ENCODE data around the gene GAS2L3.
"Not testable (repeated sequence)": the region's sequence is repeated elsewhere in the genome, so short reads cannot be mapped to it uniquely, and the experiment has no call there.

The GAS2L3 gene

DNA sequence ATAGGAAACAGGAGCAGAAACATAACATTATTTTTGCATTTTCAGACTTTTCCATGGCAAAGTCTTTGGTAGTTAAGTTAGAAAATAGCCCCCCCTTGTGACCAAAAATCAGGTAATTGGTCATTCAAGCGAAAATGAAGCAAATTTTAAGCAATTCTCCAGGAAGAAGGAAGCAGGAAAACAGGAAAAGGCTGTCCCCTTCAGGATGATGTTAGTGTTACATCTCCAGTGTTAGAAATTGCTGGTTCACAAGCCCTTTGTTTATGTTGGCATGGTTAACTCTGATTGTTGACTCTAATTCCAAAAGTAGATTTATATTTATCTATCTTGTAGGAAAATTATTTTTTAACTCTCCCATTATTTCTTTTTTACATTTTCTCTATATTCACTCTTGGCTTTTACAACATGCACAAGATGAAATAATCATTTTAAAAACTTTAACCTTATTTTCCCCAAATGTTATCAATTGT, 18.8 kb upstream of the GAS2L3 start:
- Histone ChIP-seq H3K4me3 (ENCODE audit: low read length) (no peak overlapping the region), H3K4me1 (ENCODE audit: control insufficient read depth, insufficient read depth, low read length) (no peaks in the 10 kb centered on the region), H3K9me3 (ENCODE audit: control insufficient read depth, insufficient read depth, low read length) (no peaks in the 10 kb centered on the region), H3K27me3 (ENCODE audit: control insufficient read depth, insufficient read depth, low read length) (no peaks in the 10 kb centered on the region), H3K27ac (ENCODE audit: low read length) (no peak overlapping the region), H3K36me3 (ENCODE audit: control insufficient read depth, insufficient read depth, low read length) (no peaks in the 10 kb centered on the region)
- peak; percentile 78 for DNase-seq (ENCODE audit: low read depth, low spot score)
- no CpG with 5 or more reads among the region's 1 CpG for WGBS (ENCODE audit: insufficient coverage, insufficient read length)

DNA sequence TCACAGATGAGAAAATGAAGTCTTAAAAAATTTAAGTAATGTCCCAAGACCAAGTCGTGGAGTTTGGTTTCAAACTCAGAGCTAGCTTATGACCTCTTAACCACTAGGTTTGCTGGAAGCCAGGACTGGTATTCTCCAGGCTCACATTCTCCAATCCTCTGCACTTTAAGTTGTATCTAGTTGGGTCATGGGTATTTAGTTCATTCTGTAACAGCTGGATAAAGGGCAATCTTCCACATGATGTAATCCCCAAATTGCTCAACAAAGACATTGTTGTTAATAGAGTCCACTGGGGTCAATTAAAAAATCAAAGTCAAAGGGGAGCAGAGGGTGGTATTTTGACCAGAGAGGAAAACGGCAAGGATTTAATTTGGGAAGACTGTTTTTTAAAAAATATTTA, 17.8 kb upstream of the GAS2L3 start:
- Histone ChIP-seq H3K27ac (ENCODE audit: low read length) (no peak overlapping the region), H3K4me3 (ENCODE audit: low read length) (no peak overlapping the region), H3K27me3 (ENCODE audit: control insufficient read depth, insufficient read depth, low read length) (no peaks in the 10 kb centered on the region), H3K4me1 (ENCODE audit: control insufficient read depth, insufficient read depth, low read length) (no peaks in the 10 kb centered on the region), H3K36me3 (ENCODE audit: control insufficient read depth, insufficient read depth, low read length) (no peaks in the 10 kb centered on the region), H3K9me3 (ENCODE audit: control insufficient read depth, insufficient read depth, low read length) (no peaks in the 10 kb centered on the region)
- no CpG with 5 or more reads among the region's 2 CpGs for WGBS (ENCODE audit: insufficient coverage, insufficient read length)
- no peak for DNase-seq (ENCODE audit: low read depth, low spot score)

DNA sequence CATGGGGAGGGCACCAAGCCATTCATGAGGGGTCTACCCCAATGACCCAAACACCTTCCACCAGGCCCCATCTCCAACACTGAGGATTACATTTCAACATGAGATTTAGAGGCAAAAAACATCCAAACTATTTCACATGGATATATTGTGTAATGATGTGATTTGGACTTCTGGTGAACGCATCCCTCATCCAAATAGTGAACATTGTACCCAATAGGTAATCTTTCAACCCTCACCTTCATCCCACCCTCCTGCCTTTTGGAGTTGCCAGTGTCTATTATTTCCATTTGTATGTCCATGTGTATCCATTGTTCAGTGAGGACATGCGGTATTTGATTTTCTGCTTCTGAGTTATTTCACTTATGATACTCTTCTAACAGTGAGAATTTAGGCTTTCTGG, 16.1 kb upstream of the GAS2L3 start:
- DNase-seq (ENCODE audit: low read depth, low spot score) = no peak
- WGBS (ENCODE audit: insufficient coverage, insufficient read length) = no CpG with 5 or more reads among the region's 2 CpGs
- Histone ChIP-seq H3K4me1 (ENCODE audit: control insufficient read depth, insufficient read depth, low read length) (no peaks in the 10 kb centered on the region), H3K27me3 (ENCODE audit: control insufficient read depth, insufficient read depth, low read length) (no peaks in the 10 kb centered on the region), H3K4me3 (ENCODE audit: low read length) (no peak overlapping the region), H3K27ac (ENCODE audit: low read length) (no peak overlapping the region), H3K9me3 (ENCODE audit: control insufficient read depth, insufficient read depth, low read length) (no peaks in the 10 kb centered on the region), H3K36me3 (ENCODE audit: control insufficient read depth, insufficient read depth, low read length) (no peaks in the 10 kb centered on the region)

DNA sequence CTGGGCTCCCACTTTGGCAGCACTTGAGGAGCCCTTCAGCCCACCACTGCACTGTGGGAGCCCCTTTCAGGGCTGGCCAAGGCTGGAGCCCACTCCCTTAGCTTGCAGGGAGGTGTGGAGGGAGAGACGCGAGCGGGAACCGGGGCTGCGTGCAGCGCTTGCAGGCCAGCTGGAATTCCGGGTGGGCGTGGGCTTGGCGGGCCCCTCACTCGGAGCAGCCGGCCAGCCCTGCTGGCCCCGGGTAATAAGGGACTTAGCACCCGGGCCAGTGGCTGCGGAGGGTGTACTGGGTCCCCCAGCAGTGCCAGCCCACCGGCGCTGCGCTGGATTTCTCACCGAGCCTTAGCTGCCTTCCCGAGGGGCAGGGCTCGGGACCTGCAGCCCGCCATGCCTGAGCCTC, 14.2 kb upstream of the GAS2L3 start:
- not testable (repeated sequence) for H3K9me3 ChIP-seq (ENCODE audit: control insufficient read depth, insufficient read depth, low read length); H3K27ac ChIP-seq (ENCODE audit: low read length); H3K36me3 ChIP-seq (ENCODE audit: control insufficient read depth, insufficient read depth, low read length); H3K27me3 ChIP-seq (ENCODE audit: control insufficient read depth, insufficient read depth, low read length); DNase-seq (ENCODE audit: low read depth, low spot score); H3K4me1 ChIP-seq (ENCODE audit: control insufficient read depth, insufficient read depth, low read length); H3K4me3 ChIP-seq (ENCODE audit: low read length)
- no CpG with 5 or more reads among the region's 21 CpGs for WGBS (ENCODE audit: insufficient coverage, insufficient read length)

DNA sequence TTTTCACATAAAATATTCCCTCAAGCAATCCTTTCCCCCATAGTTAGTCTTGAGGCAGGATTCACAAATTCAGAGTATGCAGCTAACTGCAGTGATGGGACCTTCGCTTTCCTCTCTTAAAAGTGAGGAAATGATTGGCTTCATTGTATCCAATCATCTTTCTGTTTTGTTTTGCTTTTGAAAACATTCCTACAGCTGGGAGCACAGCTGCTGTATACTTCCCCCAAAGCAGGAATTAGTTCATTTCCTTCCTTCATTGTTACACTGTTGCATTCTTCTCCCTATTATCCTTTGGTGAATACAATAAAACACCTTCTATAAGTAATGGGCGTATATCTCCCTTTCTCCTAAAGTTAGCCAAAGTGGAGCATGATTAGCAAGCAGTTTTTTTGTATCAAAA, 9.4 kb upstream of the GAS2L3 start:
- Histone ChIP-seq H3K4me3 (ENCODE audit: low read length) (no peak overlapping the region), H3K4me1 (ENCODE audit: control insufficient read depth, insufficient read depth, low read length) (no peaks in the 10 kb centered on the region), H3K27ac (ENCODE audit: low read length) (no peak overlapping the region), H3K36me3 (ENCODE audit: control insufficient read depth, insufficient read depth, low read length) (no peaks in the 10 kb centered on the region), H3K27me3 (ENCODE audit: control insufficient read depth, insufficient read depth, low read length) (no peaks in the 10 kb centered on the region), H3K9me3 (ENCODE audit: control insufficient read depth, insufficient read depth, low read length) (no peaks in the 10 kb centered on the region)
- no CpG with 5 or more reads among the region's 2 CpGs for WGBS (ENCODE audit: insufficient coverage, insufficient read length)
- DNase-seq (ENCODE audit: low read depth, low spot score) = no peak

DNA sequence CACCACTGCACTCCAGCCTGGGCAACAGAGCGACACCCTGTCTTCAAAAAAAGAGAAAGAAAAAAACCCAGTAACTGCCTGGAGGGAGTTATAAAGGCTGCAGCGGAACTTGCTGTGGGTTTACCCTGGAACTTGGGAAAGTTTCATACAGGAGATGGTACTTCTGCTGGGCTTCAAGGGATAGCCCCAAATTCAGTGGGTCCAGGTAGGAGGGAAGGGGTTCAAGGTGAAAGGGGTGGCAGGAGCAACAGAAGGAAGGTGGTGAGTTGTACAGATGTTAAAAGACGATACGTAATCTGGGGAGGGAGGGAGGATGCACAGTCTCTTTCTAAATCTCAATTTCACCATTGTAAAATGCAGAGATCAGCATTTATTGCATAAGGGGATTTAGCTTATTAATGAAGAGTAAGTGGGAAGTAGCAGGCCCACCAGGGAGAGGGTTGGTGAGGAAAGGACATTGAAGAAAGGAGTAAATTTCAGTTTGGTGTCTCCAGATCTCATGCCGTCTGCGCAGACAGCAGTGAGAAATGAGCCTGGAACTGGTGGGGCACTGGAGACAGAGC, 8.5 kb upstream of the GAS2L3 start:
- Histone ChIP-seq H3K27me3 (ENCODE audit: control insufficient read depth, insufficient read depth, low read length) (no peaks in the 10 kb centered on the region), H3K9me3 (ENCODE audit: control insufficient read depth, insufficient read depth, low read length) (no peaks in the 10 kb centered on the region), H3K27ac (ENCODE audit: low read length) (no peak overlapping the region), H3K36me3 (ENCODE audit: control insufficient read depth, insufficient read depth, low read length) (no peaks in the 10 kb centered on the region), H3K4me1 (ENCODE audit: control insufficient read depth, insufficient read depth, low read length) (no peaks in the 10 kb centered on the region), H3K4me3 (ENCODE audit: low read length) (no peak overlapping the region)
- WGBS (ENCODE audit: insufficient coverage, insufficient read length) = no CpG with 5 or more reads among the region's 6 CpGs
- DNase-seq (ENCODE audit: low read depth, low spot score) = no peak

DNA sequence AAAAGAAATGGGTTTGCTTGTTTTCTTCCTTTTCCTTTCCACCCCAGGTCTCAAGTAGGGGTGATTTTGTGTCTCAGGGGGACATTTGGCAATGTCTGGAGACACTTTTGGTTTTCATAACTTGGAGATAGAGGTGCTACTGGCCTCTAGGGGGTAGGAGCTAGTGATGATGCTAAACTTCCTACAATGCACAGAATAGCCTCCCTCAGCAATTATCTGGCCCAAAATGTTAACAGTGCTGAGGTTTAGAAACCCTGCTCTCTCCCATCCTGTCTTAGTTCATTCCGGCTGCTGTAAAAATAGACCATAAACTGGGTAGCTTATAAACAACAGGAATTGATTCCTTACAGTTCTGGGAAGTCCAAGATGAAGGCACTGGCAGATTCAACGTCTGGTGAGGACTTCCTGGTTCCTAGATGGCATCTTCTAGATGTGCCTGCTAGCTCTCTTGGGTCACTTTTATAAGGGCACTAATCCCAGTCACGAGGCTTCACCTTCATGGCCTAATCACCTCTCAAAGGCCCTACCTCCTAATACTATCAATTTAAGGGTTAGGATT, 7.4 kb upstream of the GAS2L3 start:
- DNase-seq (ENCODE audit: low read depth, low spot score) = no peak
- no peaks in the 10 kb centered on the region for H3K9me3 ChIP-seq (ENCODE audit: control insufficient read depth, insufficient read depth, low read length)
- WGBS (ENCODE audit: insufficient coverage, insufficient read length) = no CpG with 5 or more reads among the region's 3 CpGs
- H3K27me3 ChIP-seq (ENCODE audit: control insufficient read depth, insufficient read depth, low read length) = no peaks in the 10 kb centered on the region
- H3K4me3 ChIP-seq (ENCODE audit: low read length) = no peak overlapping the region
- no peaks in the 10 kb centered on the region for H3K36me3 ChIP-seq (ENCODE audit: control insufficient read depth, insufficient read depth, low read length)
- no peak overlapping the region for H3K27ac ChIP-seq (ENCODE audit: low read length)
- no peaks in the 10 kb centered on the region for H3K4me1 ChIP-seq (ENCODE audit: control insufficient read depth, insufficient read depth, low read length)

DNA sequence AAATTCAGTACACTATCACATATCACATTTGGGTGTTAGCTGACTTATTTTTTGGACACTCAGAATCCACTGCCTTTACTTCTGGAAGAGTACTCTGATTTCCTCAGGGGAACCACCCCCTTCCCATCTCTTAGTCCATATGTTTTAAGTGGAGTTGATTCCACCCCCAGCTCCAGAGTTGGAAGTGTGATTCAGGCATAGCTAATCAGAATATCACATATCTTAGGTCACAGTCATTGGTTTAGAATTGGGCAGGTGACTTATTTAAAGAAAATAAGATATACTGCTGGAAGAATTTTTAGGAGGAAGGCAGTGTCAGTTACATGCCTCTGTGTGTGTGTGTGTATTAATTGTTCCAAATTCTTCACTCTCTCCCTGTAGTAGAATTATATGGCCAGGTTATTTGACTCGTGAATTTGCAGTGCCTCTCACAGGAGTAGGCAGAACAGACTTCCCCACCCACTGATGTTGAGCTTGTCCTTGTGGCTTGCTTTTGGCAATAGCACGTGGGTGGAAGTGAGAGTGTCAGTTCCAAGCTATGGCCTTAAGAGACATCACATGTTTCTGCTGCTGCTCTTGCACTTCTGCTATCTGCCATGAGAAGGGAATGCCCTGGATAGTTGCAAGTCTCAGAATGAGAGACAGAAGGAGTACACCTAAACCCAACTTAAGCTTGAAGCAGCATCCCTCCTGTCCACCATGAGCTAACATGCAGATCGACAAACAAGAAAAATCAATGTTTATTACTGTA, 6.4 kb upstream of the GAS2L3 start:
- H3K4me1 ChIP-seq (ENCODE audit: control insufficient read depth, insufficient read depth, low read length) = no peaks in the 10 kb centered on the region
- no peak overlapping the region for H3K4me3 ChIP-seq (ENCODE audit: low read length)
- no peaks in the 10 kb centered on the region for H3K27me3 ChIP-seq (ENCODE audit: control insufficient read depth, insufficient read depth, low read length)
- H3K9me3 ChIP-seq (ENCODE audit: control insufficient read depth, insufficient read depth, low read length) = no peaks in the 10 kb centered on the region
- WGBS (ENCODE audit: insufficient coverage, insufficient read length) = no CpG with 5 or more reads among the region's 3 CpGs
- no peak for DNase-seq (ENCODE audit: low read depth, low spot score)
- H3K36me3 ChIP-seq (ENCODE audit: control insufficient read depth, insufficient read depth, low read length) = no peaks in the 10 kb centered on the region
- no peak overlapping the region for H3K27ac ChIP-seq (ENCODE audit: low read length)

DNA sequence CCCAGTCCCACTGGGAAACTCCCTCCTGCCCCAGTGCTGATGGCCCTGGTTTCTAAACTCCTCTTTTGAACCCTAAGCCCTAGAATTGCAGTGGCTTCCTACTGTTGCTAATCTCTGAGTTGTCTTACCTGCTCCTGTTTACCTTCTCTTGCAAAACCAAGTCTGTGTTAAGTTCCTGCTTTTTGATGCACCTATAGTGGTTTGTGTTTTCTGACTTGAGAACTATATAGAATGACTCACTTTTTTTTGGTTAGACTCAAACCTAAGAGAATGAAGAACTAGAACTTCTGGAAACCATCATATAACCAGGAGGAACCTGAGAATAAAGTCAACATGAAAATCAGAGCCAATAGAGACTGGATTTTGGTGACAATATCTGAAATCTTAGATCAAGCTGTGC, 5.5 kb upstream of the GAS2L3 start:
- Histone ChIP-seq H3K27me3 (ENCODE audit: control insufficient read depth, insufficient read depth, low read length) (no peaks in the 10 kb centered on the region), H3K9me3 (ENCODE audit: control insufficient read depth, insufficient read depth, low read length) (no peaks in the 10 kb centered on the region), H3K4me1 (ENCODE audit: control insufficient read depth, insufficient read depth, low read length) (no peaks in the 10 kb centered on the region), H3K36me3 (ENCODE audit: control insufficient read depth, insufficient read depth, low read length) (no peaks in the 10 kb centered on the region), H3K4me3 (ENCODE audit: low read length) (no peak overlapping the region), H3K27ac (ENCODE audit: low read length) (no peak overlapping the region)
- DNase-seq (ENCODE audit: low read depth, low spot score) = no peak

DNA sequence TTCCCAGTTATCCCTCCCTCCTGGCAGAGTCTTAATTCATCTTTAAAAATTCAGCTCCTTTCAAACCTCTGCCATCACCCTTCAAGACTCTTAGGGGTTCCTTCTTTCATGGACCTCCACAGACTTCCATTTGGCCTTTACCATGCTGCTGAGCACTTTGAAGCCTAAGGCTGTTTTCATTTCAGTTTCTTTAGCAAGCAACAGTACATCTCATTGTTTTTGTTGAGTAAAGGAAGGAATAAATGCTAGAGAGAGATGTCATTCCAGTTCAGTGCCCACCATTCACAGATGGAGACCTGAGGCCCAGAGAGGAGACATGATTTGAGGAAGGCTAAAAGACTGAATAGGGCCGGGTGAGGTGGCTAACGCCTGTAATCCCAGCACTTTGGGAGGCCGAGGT, 1.3 kb upstream of the GAS2L3 start:
- Histone ChIP-seq H3K9me3 (ENCODE audit: control insufficient read depth, insufficient read depth, low read length) (no peaks in the 10 kb centered on the region), H3K4me3 (ENCODE audit: low read length) (no peak overlapping the region), H3K4me1 (ENCODE audit: control insufficient read depth, insufficient read depth, low read length) (0 out of 2 replicates have a peak, but pooled peaks cover 2% of the 10 kb centered on the region), H3K36me3 (ENCODE audit: control insufficient read depth, insufficient read depth, low read length) (no peaks in the 10 kb centered on the region), H3K27me3 (ENCODE audit: control insufficient read depth, insufficient read depth, low read length) (no peaks in the 10 kb centered on the region), H3K27ac (ENCODE audit: low read length) (no peak overlapping the region)
- no CpG with 5 or more reads among the region's 3 CpGs for WGBS (ENCODE audit: insufficient coverage, insufficient read length)
- no peak for DNase-seq (ENCODE audit: low read depth, low spot score)

All from iPS DF 6.9 (cell line).